ENCODE data around the gene PHGDH.

Gene PHGDH

DNA sequence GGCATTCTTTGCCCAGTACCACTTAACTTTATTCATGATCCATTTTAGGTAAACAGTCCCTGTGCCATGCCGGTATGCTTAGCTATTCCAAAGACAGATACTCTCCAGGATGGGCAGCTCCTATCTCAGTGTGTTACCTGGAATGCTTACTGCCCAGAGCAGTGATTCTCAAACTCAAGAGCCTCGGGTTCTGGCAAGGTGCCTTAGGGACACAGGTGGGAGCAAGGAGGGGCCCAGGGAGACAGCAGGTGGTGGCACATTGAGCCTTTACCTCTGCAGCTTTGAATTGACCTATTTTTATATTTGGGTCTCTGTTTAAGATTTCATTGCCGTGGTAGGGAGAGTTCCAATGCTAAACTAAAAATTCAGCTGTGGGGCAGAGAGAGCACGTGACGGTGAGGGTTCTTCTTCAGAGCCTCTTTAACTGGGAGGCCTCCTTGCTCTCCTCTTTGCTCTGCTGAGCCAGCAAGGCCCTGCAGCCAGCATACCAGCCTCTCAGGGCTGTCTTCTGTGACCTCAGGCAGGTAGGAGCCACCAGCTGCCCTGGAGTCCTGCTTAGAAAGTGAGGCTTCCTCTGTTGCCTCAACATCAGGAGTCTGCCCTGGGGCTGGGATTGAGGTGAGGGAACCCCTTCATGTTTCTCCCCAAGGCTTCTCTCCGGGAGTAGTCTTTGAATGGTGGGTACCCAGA, 20.2 kb downstream of the PHGDH start:
- no peak for DNase-seq (ENCODE audit: low read depth in 2 of 2, low spot score in 1 of 2)

DNA sequence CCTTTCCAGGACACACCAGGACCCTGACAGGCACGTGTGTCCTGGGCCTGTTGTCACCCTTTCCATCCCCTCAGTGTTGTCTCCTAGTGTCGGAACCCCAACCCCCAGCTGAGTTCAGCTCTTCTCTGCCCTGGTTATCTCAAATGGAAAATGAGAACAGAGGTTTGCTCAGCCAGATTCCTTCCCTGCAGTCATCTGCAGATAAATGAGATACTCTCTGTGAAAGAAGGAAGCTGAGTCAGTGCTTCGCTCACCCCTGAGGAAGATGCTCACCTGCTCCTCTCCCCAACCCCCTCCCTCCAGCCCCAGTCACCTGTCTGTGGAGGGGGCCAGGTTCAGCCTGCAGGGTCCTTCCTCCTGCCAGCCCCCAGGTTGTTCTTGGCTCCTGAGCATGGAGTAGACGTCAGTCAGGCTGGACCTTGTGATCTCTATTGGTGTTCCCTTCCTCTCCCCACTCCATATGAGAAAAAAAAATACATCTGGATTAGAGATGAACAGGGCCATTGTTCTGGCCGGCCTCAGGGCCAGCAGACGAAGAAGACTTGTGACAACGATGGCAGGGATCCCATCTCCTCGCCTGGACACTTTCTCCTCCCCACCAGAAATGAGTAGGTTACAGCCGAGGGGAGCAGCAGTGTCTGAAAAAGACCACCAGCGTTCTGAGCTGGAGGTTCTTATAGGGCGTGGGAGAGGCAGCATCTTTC, 20.9 kb downstream of the PHGDH start:
- DNase-seq (ENCODE audit: low read depth in 2 of 2, low spot score in 1 of 2) = no peak

DNA sequence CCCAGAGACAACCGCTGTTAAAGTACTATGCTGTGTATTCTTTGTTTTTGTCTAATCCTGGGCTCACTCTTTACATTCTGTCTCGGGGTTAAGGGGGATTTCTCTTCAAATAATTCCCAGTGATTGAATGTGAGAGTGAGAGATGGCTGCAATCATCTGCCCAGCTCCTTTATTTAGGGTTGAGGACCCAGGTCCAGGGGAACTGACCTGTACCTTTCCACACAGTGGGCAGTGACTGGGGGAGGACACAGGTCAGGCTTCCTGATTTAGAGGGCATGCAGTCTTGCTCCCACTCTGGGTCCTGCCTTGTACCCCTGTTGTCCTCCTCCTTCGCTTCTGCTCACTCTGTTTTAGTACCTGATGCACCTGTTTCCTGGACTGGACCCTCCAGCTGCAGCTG, 22.0 kb downstream of the PHGDH start:
- no peak for DNase-seq (ENCODE audit: low read depth in 2 of 2, low spot score in 1 of 2)

DNA sequence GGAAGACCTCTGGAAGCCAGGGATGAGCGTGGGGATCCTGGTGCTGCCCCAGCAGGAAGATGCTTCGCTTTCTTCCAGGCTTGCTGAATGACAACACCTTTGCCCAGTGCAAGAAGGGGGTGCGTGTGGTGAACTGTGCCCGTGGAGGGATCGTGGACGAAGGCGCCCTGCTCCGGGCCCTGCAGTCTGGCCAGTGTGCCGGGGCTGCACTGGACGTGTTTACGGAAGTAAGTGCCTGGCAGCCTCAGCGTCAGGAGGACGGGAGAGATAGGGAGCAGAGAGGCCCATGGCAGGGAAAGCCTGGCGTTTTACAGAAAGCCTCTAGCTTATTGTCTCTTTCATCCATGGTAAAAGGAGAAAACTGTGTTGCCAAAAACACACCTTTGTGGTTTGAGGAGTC, 23.5 kb downstream of the PHGDH start:
- no peak for DNase-seq (ENCODE audit: low read depth in 2 of 2, low spot score in 1 of 2)

DNA sequence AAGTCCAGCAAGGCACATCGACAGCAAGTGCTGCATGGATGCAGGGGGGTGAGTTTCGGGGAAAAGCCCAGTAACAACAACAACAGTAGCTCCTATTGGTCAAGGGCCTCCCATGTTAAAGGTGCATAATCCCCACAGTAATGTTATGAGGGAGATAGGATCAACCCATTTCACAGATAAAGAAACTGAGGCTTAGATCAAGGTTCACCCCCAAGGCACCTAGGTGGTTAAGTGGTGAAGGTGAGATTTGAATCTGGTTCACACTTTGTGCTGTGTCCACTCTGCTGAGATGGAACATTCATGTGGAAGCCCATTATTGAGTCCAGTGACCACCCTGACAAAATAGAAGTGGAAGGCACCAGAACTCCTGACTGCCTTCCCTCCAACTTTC, 24.9 kb downstream of the PHGDH start:
- DNase-seq (ENCODE audit: low read depth in 2 of 2, low spot score in 1 of 2) = no peak

DNA sequence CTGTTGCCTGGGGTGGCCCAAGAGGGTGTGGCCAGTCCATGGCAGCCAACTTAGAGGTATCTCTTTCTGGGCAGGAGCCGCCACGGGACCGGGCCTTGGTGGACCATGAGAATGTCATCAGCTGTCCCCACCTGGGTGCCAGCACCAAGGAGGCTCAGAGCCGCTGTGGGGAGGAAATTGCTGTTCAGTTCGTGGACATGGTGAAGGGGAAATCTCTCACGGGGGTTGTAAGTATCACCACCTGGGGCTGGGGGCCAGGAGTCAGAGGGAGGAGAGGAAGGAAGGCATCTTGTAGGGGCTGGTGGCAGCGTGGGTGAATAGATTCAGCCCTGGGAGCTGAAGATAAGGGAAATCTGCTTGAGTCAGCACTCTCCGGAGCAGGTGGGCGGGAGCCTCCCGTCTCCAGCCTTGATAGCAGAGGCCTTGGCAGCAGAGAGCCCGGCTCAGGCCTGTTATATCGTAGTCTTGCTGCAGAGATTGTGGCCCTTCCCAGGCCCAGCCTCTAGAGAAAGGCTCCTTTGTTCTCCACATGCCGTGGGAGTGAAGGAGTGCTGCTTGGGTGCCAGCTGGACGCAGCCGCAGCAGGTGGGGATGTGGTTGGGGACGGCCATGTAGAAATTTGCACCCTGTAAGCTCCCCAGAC, 25.4 kb downstream of the PHGDH start:
- DNase-seq (ENCODE audit: low read depth in 2 of 2, low spot score in 1 of 2) = no peak

DNA sequence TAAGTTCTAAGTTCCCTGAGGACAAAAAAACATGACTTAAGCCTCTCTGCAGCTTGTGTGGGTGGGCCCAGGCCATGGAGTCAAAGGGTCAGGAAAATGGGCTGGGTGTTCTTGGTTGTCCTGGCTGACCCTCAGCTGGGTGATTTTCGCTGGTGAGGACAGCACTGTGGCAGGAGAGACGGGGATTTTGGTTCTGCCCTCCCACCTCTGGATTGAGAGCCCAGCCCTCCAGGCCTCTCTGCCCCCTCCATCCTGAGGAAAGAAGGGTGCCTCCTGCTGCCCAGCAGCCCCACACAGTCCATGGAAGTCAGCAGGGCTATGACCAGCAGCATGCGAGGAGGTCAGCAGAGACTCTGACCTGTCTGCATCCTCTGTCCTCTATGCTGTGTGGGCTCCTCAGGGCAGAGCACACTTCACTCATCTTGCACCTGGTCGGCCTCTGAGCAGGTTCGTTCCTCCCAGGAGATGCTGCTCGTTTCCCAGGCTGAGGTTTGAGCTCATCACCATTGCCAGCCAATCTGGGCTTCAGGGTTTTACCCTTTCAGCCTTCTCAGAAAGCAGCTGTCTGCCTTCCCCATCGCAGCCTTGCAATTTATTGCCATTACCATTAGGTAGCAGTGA, 26.5 kb downstream of the PHGDH start:
- no peak for DNase-seq (ENCODE audit: low read depth in 2 of 2, low spot score in 1 of 2)

DNA sequence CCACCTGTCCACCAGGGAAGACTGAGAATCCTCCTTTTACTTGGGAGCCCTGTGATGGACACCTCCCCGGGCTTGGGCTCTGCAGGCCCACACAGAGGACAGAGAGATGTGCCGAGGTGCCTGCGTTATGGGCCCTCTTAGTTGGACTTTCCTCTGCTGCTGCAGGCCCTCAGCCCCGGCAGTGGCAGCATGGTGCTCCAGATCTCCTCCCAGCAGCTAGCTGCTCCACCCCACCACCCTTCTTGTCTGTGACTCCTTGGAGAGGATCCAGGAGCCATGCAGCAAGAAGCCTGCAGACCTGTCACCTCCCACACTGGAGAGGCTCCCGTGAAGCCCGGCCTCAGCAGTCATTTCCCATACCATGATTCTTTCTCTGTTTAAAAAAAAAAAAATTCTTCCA, 27.4 kb downstream of the PHGDH start:
- no peak for DNase-seq (ENCODE audit: low read depth in 2 of 2, low spot score in 1 of 2)

DNA sequence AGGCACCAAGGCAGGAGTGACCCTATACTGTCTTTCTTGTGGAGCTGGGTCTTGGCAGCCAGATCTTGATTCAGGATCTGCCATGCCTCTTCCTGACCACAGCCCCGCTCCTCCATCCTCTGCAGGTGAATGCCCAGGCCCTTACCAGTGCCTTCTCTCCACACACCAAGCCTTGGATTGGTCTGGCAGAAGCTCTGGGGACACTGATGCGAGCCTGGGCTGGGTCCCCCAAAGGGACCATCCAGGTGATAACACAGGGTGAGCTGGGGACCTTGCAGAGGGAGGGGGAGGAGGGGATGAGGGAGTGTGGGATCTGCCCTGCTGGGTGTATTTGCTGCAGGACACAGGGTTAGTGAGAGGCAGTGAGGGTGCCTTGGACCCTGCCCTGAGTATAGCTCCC, 28.5 kb downstream of the PHGDH start:
- DNase-seq (ENCODE audit: low read depth in 2 of 2, low spot score in 1 of 2) = no peak

DNA sequence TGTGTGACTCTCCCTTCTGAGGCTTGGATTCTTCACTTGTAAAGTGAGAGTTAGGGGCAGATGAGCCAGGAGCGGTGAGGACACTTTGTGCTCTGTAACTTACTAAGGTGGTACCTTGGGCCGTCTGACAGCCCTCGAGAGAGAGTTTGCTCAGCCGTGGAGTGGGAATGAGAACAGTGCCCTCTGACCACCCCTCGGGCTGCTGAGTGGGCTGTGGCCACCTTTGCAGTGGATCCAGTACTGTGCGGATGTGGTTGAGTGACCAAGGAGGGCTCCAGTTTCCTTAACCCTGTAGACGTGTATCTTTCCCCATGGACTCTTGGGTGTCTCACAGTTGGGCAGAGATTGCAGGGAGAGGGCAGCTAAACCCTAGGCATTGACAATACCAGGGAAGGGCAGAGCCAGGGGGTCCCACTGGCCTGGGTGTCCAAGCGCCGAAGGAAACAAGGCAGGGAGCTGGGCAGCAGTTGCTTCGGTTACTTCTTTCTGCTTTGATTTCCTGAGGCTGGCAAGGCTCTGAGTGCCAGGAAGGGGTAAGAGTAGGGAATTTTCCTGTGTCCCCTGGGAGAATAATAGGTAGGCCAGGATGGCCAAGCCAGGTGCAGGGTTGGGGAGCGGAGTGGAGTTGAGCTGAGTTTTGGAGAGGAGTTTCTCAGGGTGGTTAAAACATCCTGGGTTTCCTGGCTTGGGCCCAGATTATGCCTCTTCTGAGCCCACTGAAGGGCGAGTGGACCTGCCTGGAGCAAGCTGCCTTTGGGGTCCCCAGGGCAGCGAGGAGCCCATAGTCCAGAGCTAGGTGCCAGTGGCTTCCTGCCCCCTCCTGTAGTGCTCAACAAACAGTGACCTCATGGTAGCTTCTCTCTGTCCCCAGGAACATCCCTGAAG, 29.4 kb downstream of the PHGDH start:
- no peak for DNase-seq (ENCODE audit: low read depth in 2 of 2, low spot score in 1 of 2)

DNA sequence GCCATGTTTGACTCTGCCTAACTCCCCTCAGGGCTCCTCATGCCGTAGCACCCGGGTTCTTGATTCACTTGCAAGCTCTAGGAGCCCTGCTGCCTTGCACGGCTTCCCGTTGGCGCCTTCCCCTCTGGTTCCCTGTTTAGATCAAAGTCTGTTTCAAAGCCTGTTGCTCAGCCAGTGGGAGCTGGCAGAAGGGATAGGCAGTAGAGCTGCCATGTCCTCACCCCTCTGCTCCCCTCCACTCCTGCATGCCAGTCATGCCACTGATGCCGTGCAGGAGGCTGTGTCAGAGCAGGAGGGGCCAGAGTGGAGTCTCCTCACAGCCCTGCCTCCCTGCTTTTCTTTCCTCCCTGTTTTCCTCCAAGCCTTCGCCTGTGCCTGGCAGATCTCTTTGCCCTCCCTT, 30.5 kb downstream of the PHGDH start:
- DNase-seq (ENCODE audit: low read depth in 2 of 2, low spot score in 1 of 2) = no peak

DNA sequence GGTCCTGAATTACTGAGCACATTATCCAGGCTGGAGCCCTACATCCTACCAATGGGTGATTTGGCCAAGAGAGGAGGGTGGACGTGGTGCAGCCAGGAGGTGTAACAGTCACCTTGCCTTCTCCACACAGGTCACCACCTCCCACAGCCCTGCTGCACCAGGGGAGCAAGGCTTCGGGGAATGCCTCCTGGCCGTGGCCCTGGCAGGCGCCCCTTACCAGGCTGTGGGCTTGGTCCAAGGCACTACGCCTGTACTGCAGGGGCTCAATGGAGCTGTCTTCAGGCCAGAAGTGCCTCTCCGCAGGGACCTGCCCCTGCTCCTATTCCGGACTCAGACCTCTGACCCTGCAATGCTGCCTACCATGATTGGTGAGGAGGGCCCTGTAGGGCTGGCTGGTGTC, 30.9 kb downstream of the PHGDH start:
- no peak for DNase-seq (ENCODE audit: low read depth in 2 of 2, low spot score in 1 of 2)

DNA sequence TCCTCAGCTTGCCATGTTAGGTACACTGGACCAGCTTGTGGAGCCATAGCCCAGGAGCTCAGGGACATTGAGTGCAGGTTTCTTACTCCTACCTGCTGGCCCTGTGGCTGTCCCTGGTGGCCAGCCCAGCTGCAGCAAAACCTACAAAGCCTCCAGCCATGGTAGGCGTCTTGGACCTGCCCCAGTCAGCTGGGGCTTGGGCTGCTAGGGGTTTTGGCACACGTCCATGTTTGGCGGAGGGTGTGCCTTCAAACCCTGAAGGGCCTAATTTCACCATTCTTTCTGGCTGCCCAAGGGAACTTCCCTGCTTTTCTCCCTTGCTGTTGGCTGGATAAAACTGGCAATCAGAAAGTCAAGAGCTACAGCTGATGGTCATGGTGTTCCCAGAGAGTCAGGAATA, 31.6 kb downstream of the PHGDH start:
- DNase-seq (ENCODE audit: low read depth in 2 of 2, low spot score in 1 of 2) = no peak

DNA sequence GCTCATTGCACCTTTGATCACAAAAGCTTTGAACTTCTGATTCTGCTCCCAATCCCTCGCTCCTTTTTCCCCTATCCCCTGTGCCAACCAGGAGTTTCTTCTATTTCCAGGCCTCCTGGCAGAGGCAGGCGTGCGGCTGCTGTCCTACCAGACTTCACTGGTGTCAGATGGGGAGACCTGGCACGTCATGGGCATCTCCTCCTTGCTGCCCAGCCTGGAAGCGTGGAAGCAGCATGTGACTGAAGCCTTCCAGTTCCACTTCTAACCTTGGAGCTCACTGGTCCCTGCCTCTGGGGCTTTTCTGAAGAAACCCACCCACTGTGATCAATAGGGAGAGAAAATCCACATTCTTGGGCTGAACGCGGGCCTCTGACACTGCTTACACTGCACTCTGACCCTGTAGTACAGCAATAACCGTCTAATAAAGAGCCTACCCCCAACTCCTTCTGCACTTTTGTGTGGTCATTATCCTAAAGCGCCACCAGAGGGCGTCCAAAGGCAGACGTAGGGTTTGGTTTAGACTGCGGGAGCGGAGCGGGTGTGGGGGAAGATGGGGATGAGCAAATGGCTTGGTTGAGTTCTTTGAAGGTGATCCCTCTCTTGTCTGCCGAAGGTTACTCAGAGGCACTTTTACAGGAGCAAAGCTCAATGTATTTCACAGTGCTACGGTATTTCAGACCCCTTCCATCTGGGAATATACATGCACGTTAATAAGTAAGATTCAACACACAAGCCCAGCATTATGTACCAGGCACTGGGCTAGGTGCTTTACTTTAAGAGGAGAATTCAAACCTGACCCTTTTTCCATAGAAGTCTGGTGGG, 32.3 kb downstream of the PHGDH start:
- DNase-seq (ENCODE audit: low read depth in 2 of 2, low spot score in 1 of 2) = peak in 1 of 2 donors; percentile 12

DNA sequence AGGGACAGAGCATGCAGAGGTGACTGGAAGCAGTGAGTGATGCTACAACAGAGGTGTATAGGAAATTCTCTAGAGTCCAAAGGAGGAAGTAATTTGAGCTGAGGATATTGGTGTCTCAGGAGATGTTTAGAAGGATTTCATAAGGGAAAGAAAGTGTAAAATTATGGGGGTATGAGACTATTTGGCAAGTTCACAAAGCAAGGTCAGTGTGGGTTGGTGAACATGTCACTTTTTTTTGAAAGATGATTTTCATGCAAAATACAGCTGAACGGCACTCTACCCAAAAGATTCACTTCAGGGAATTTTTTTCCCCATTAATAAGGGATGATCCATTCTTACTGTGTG, 32.8 kb downstream of the PHGDH start:
- no peak for DNase-seq (ENCODE audit: low read depth in 2 of 2, low spot score in 1 of 2)

DNA sequence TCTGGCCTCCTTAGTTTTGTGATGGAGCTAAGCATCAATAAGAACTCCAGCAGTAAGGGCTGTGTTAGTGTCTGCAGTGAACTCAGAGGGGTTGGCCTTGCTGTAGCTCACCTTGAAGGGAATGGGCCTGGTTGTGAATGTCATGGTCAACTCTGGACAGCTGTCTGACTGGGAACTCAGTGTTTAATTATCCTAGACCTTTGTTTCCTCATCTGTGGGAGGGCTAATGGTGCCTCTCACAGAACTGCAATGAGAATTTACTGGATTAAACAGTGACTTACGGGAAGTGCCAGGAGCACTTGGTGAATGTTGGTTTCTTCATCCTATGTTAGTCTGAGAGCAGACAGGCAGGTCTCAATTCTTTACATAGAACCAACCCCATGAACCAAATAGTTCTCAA, 33.3 kb downstream of the PHGDH start:
- no peak for DNase-seq (ENCODE audit: low read depth in 2 of 2, low spot score in 1 of 2)

DNA sequence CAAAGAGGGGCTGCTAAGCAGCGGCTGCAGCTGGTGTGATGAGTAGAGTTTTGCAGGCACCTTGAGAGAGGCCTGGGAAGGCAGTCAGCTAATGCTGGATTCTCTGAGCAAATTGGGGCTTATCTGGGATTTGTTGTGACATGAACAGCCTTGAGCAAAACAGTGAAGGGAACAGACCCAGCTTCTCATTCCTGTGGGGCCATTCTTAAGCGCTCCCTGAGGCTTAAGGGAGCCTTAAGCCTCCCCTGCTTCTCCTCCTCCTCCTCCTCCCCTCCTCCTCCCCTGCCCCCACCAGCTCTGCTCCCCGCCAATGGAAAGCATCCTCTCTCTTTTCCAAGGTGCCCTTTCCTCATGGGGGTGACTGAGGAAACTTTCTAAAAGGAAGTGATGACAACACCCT, 35.7 kb downstream of the PHGDH start:
- DNase-seq (ENCODE audit: low read depth in 2 of 2, low spot score in 1 of 2) = no peak

DNA sequence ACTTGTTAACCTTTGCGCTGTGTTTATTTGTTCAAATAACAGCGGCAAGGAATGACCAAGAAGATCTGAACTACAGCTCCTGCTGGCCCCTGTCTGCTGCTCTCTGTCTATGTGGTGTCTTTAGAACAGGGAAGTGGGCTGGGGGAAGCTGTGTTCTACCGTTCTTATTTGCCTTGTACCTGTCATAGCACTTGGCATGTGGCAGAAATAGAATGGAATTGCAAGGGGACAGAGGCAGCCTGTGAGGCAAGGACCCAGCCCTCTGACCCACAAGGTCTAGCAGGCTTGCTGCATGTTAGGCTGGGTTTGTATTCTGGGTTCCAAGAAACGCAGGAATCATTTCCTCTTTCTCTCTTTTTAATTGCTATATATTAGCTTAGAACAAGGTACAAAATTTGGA, 36.3 kb downstream of the PHGDH start:
- no peak for DNase-seq (ENCODE audit: low read depth in 2 of 2, low spot score in 1 of 2)

DNA sequence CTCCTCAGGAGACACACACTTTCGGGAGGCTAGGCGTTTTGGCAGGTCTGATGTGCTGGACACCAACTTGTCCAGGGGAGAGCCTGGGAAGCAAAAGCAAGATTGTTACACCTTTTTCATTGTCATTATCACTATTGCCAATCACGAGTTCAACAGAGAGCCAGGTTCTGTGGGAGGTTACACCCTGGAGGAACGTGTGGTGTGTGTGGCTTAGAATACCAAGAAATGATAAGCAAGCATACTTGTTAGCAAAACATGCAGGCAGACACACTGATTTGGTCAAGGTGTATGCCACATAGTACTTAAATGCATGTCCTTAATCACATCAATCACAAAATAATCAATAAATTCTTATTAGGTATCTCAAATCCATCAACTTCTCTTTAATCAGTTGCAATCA, 40.9 kb downstream of the PHGDH start:
- DNase-seq (ENCODE audit: low read depth in 2 of 2, low spot score in 1 of 2) = no peak

DNA sequence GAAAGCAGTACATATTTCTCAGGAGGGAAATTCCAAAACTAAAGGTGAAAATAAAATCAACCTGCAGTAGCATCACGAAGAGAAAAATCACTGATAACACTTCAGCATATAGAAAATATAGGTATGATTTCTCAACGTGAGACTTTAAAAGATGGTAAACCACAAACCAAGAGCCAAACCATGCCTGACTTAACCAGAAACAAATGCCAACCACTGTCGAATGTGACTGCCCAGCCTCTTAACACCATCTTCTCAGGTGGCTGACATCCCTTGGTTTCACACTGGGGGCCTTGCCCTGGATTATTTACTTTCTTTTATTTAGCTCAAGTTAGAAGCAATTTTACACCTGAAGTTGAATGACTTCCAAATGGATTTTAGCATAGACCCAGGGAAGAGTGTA, 46.9 kb downstream of the PHGDH start:
- no peak for DNase-seq (ENCODE audit: low read depth in 2 of 2, low spot score in 1 of 2)
